ENCODE results near the gene FANCB.

The FANCB gene

GRCh38 chrX:14903891-14904290 is 31.0 kb upstream of the FANCB start:
- DNase-seq (ENCODE audit: insufficient read length, low spot score) (no peak), FAIRE-seq (no peak)
- no peak for TF ChIP-seq CTCF (IDR thresholded peaks at IDR 0.05; ENCODE audit: insufficient read depth, missing control alignments)

- no peak for FAIRE-seq
- no peak for TF ChIP-seq CTCF (IDR thresholded peaks at IDR 0.05; ENCODE audit: insufficient read depth, missing control alignments)
Measured at GRCh38 chrX:14902537-14902936, 29.7 kb upstream of the FANCB start.

GRCh38 chrX:14899607-14900006 is 26.7 kb upstream of the FANCB start:
- FAIRE-seq (no peak), DNase-seq (ENCODE audit: insufficient read length, low spot score) (no peak)
- TF ChIP-seq CTCF (IDR thresholded peaks at IDR 0.05; ENCODE audit: insufficient read depth, missing control alignments) = no peak

More at GRCh38 chrX:14902537-14902936, 29.7 kb upstream of the FANCB start:
- no peak for DNase-seq (ENCODE audit: insufficient read length, low spot score)

- FAIRE-seq = no peak
- DNase-seq (ENCODE audit: insufficient read length, low spot score) = no peak
- TF ChIP-seq CTCF (IDR thresholded peaks at IDR 0.05; ENCODE audit: insufficient read depth, missing control alignments) = no peak
Measured at GRCh38 chrX:14897042-14897441, 24.2 kb upstream of the FANCB start.

GRCh38 chrX:14896273-14896672 is 23.4 kb upstream of the FANCB start:
- DNase-seq (ENCODE audit: insufficient read length, low spot score) (no peak), FAIRE-seq (no peak)
- no peak for TF ChIP-seq CTCF (IDR thresholded peaks at IDR 0.05; ENCODE audit: insufficient read depth, missing control alignments)

GRCh38 chrX:14886252-14886651 is 13.4 kb upstream of the FANCB start:
- FAIRE-seq = no peak
- TF ChIP-seq CTCF (IDR thresholded peaks at IDR 0.05; ENCODE audit: insufficient read depth, missing control alignments) = no peak

GRCh38 chrX:14884714-14885113 is 11.8 kb upstream of the FANCB start:
- no peak for FAIRE-seq

More at GRCh38 chrX:14886252-14886651, 13.4 kb upstream of the FANCB start:
- no peak for DNase-seq (ENCODE audit: insufficient read length, low spot score)

More at GRCh38 chrX:14884714-14885113, 11.8 kb upstream of the FANCB start:
- no peak for DNase-seq (ENCODE audit: insufficient read length, low spot score)
- TF ChIP-seq CTCF (IDR thresholded peaks at IDR 0.05; ENCODE audit: insufficient read depth, missing control alignments) = no peak
